G401 (cell line): ENCODE measurements around the gene SV2B. TPM values are rescaled to one million over a fixed set of nuclear protein-coding genes. Genes with fewer than 3 reads are reported as not detected.

Experiments
- DNase-seq: peaks from one replicate; pipeline ENCODE4 v3.0.0-alpha.2; 2015; ENCODE audit warnings: low spot score
- in situ Hi-C: cut with HindIII; loops from 2 replicates; pipeline ENCODE4 v1.10.0; 2016; ENCODE audit warnings: low sequenced_read_pairs, mixed read lengths
- total RNA-seq: library from RNA; depleted of rRNA; stranded (reverse); fragments of >200 nt; shearing (Covaris generic); gene quantifications from 2 replicates; pipeline ENCODE4 v1.2.3, GENCODE V29; 2014

SV2B gene
- total RNA-seq, 1 experiment from 2014 or later, result not detected

DNA sequence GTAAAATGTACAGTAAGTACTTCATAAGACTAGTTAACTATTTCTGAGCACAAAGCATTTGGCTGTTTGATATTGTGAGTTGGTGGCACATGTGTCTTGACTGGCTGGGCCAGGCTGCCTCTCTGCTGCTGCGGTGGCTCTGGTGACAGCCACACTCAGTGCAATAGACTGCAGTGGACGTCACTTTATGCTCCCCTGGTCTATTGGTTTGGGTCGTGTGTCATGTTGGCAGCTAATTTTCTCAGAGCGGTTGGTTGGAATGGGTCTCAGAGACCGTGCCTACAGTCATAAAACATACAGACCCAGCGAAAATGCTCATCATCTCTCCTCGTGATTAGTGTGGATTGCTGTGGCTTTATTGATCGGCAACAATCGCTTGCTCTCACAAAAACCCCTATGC, 71.3 kb downstream of the SV2B start:
- DNase-seq, result peak; percentile 62
- in situ Hi-C loops, result no loop called here

DNA sequence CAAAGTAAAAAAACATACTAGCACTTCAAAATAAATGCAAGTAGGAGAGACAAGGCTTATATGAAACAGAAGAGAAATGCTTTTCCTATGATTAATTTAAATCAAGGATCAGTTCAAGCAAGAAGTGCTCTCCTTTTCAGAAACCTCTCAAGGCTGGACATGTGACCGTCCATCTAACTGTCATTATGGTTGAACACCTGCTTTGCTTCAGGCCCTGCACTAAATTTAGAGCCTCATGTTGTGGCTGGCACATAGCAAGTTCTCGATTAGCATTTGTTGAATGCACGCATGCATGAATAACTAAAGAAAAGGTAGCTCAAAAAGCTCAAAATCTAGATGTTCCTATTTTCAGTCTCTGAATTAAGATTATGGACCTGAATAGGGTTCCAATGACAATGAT, 82.0 kb downstream of the SV2B start:
- DNase-seq, result peak; percentile 88

DNA sequence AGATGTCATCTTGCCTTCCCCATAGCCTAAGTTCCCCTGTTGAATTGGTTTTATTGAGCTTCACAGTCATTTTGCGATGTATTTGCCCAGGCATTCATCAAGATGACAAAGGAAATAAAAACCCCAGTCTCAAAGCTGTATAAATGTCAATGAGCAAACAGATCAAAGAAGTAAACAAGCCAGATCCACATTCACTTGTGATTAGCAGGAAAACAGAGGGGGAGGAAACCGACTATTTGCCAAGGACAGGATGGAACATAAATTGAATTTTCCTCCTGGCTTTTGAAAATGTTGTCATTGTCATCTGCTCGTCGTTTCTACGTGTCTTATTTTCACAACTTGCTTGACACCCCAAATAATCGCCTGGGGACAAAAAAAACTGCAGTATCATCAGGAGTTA, 83.5 kb downstream of the SV2B start:
- in situ Hi-C loops, result no loop called here
- DNase-seq, result peak; percentile 78

More for the DNA sequence above, 82.0 kb downstream of the SV2B start:
- in situ Hi-C loops, result no loop called here

DNA sequence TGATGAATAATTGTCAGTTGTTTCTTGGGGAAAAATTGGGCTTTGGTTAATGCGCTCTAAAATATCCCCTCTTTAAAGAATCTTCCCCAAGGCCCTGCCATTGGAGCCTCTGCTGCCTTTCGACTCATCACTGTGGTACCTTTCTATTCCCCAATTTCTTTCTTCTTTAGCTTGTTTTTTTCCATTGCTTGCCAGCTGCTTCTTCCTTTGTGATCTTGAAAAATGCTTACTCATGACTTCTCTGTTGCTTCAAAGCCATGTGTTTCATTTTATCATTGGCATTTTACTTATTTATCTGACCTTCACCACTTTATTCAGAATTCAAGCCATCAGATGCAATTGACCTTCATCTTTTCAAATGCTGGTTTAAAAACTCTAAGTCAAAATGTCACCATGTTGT, 84.4 kb downstream of the SV2B start:
- in situ Hi-C loops, result no loop called here
- DNase-seq, result peak; percentile 51

DNA sequence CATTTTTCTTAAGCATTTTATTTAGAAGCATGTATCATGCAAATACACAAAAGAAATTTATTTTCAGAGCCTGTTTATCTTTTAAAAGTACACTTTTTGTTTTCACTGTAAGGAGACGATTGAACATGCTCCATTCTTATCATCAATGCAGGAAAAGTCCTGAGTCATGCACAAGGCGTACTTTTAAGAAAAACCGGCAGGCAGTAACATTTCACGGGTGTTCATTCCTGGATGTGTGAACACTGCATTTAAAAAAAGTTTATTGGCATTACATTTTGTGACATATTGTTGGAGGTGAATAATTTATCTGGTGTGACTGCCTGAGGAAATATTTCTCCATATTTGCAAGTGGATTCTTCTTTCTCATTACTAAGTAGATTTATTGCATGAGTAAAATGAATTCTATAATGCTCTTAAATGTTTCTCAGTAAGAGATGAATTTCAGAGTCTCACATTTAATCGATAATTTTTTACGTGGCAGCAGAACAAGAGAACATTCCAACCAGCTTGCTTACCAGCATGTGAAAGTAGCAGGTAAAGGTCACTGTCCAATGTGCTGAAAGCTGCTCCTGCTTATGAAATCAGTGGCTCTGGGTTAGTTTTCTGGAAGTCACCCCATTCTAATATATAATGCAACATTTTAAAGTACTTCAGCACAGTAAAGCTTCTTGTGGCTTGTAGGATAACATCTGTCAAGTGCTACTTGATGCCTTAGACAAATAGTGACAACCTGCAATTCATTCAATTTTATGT, 87.0 kb downstream of the SV2B start:
- in situ Hi-C loops, result no loop called here
- DNase-seq, result peak; percentile 75

DNA sequence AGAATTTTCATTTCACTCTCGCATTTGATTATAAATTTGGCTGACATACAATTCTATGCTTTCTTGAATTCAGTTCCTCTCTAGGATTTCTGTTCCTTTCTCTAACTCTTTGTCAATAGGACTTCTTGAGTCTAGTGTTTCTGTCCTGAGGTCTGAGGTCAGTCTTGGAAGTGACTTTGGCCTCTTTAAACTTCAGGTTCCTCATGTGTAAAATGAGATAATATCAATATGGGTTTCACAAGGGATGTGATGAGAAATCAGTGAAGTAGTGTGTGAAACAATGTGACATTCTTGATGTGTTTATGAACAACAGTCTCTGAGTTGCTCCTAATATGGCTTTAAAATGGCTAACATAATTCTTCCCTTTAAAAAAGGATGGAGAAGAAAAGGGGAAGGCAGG, 92.2 kb downstream of the SV2B start:
- in situ Hi-C loops, result no loop called here
- no peak for DNase-seq

DNA sequence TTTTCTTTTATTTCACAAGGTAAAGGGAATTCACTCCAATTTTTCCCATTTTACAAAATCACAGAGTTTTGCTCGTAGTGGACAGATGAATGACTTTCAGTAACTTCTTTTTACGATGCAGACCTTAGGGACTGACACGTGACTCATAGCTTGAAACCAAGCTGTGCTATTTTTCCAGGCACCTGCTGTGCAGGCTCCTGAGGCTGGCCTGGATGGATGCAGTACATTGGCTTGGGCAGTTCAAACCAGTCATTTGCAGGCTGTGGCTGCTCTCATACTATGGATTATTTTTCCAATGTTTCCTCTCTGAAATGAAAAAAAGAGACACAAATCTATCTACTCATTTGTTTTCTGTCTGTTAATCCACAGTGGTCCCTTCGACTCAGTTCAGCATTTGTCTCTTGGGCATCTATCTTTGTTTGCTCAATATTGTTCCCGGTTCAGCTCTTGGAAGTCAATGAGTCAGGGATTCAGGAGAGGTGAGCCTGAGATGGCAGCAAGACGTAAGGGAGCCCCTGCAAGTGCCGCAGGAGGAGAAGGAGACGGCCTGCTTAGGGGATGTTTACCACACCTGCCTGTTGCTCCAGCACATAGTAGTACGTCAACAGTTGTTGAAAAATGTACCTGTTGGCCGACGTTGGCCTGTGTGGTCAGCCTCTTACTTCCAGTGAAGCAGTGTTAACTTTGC, 92.8 kb downstream of the SV2B start:
- in situ Hi-C loops, result no loop called here
- DNase-seq, result peak; percentile 84

DNA sequence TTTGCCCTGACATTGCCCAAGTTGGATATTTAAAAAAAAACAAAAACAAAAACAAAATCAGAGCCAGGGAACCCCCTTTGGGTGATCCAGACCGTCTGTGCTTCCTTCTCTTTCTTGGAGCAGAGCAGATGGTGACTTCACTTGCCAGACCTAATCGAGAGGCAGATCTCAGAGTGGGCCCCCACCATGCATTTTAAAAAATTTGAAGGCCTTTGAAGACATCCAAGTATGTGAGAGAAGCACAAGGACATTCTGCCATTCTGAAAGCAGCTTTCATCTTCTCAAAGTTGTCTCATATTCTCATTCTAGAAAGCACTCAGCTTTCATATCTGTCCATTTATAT, 93.3 kb downstream of the SV2B start:
- in situ Hi-C loops, result no loop called here
- DNase-seq, result peak; percentile 88

DNA sequence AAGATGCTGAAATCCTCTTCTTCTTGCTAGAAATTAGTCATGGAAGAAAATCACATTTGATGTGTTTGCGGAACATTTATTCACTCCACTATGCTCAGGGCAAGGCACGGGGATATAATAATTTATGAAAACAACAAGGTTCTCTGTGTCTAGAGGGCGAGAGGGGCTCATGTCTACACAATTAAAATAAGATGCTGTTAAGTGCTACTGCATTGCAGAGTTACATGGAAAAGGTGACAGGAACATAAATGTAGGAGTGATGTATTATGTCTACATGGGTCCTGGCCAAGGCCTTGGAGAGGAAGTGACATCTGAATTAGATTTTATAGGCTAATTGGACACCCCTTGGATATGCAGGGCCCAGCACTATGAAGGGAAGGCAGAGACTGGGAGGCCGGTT, 96.1 kb downstream of the SV2B start:
- no peak for DNase-seq
- in situ Hi-C loops, result no loop called here

DNA sequence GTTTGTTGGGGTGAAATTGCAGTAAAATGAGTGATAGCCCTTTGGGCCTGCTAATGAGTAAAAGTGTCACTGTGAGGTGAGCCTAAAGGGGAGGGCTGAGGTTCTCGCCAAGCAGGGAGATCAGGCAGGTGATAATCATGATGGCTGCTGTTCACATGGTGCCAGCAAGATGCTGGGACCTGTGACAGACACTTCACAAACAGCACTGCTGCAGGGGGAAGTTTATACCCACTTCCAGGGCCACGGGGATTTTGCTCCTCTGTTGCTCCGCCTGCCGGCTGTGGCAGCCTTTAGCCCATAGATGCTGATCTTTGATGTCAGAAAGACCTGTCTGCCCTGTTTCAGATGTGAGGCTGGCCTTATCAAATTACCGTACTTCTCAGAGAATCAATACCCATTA, 96.7 kb downstream of the SV2B start:
- peak; percentile 62 for DNase-seq
- in situ Hi-C loops, result no loop called here

DNA sequence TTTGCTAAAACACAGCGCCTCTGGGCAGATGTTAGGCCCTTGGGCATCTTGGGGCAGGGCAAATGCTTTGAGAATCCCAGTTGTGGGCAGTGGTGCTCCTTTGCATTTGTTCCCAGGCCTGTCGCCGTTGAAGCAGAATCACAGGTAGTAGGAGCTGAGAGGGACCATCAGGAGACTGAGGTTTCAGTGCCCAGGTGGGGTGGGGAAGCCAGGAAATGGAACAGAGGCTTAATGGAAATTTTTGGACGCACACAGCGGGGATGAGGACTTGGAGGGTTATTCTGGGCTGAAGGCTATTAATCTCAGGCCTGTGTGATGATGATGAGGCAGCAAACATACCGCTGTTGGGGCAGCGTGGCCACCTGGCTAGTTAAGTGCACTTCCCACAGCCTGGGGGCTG, 99.5 kb downstream of the SV2B start:
- peak; percentile 94 for DNase-seq
- in situ Hi-C loops, result no loop called here

DNA sequence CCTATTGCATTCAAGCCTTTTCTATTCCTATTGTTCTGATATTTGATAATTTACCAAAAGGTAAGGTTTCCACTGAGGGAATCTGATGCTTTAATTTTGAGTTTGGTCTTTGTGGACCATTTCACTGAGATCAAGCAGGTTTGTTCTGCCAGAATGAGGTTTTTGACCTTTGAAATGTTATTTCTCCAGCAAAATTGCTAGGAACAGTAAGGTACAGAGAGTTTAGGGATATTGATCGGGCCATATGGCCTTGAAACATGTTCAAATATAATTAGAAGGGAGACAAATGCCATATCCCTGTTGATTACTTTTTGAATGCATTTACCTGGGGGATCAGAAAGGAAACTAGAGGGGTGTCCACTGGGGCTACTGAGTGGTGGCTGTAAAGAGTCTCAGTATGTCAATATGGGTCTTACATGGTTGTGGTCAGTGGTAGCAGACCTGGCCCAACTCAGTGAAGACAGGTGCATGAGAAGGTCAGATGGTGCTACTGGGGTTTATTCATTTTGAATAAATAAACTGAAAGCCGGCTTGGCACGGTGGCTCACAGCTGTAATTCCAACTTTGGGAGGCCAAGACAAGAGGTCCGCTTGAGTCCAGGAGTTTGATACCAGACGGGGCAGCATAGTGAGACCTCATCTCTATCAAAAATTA, 100.2 kb downstream of the SV2B start:
- DNase-seq, result no peak
- in situ Hi-C loops, result no loop called here

DNA sequence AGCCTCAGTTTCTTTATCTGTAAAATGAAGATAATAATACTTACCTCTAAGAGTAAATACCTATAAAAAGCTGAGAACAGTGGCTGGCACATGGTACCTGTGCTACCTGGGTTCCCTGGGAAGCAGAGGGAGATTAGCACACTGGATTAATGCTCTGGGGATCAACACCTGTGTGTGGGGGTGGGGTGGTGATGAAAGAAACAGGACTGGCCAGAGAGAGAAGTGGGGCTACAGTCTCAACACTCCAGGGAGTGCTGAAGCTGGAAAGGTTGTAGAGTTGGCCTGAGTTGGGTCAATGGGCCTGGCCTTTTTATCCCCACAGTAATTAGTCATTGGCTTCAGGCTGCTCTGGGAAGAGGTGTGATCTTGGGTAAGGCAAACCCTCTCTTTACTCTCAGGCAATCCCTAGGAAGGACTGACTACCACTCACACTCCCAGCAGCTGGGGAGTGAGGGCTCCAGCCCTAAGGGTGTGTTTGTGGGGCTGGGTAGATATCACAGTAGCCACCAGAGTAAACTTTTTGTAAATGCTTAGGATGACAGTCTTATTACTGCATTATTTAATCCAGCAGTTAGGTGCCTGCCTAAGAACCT, 102.5 kb downstream of the SV2B start:
- in situ Hi-C loops, result no loop called here
- DNase-seq, result no peak

DNA sequence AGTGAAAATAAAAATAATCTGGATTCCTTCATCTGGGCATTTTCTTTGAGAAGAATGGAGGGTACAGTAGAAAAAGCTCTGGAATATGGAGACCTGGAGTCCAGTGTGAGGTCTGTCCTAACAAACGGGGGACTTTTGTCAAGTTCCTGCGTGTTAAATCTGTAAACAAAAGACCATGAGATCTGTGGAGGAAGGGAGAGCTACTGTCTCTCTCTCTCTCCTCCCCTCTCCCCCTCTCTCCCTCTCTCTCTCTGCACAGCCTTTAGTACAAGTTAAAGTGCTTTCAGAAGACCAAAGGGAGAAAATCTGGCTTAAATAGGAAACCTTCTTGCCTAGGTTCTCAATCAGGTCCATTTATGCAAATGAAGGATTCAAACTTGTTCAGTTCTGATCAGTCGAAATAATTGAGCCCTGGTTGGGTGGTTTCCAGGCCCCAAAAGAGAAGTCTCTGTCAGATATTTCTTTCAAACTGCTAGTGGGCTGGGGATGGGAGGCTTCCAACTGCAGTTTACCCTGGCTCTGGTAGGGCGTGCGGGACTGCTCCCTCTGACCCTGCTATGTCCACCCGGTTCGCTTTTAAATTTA, 103.7 kb downstream of the SV2B start:
- in situ Hi-C loops, result no loop called here
- peak; percentile 45 for DNase-seq

DNA sequence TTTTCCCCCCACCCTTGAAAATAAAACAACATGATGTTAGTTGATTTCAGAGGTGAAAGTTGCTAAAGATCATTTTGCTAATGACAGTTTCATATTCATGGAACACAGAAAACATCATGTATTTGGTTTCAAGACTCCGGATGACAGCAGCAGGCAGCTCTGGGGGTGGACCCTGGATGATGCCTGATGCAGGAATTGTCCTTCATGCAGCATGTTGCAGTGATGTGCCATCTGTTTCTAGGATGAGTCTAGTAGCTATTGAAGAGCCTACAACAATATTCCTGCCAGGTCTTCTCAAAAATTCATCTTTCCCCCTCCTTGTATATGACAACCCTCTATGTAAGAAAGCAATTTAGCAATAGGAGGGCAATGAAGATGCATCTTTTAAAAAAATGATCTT, 108.3 kb downstream of the SV2B start:
- in situ Hi-C loops, result no loop called here

DNA sequence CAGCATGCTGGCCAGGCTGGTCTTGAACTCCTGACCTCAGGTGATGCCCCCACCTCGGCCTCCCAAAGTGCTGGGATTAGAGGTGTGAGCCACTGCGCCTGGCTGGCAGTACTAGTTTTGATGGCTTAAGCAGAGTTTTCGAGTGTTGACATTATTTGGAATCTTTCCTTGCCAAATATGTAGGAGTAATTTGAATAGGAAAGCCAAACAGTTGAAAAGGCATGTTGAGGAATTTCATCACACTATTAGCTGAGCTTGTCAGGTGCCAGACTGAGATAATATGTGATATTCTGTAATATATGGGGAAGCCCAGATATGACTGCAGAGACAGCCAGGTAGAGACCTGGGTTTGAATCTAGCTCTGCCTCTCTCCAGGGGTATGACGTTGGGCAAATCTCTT, 109.3 kb downstream of the SV2B start:
- no peak for DNase-seq
- in situ Hi-C loops, result no loop called here

More for the DNA sequence above, 108.3 kb downstream of the SV2B start:
- DNase-seq, result peak; percentile 90

DNA sequence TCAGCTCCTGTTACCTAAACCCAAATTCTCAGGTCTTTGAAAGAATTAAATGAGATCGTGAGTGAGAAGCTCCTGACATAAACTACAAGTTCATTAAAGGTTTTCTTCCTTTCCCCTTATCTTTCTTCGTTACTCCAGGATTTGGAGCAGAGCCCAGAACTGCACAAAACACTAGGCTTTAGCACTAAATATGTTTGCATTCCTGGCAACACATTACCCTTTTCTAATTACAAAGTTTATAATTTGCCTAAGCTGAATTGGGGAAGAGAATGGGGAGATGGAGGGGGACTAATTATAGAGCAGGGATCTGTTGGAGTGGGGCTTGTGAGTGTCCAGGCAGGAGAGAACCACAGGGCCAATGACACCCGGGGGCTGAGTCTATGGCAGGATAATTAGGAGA, 109.7 kb downstream of the SV2B start:
- in situ Hi-C loops, result no loop called here
- no peak for DNase-seq

DNA sequence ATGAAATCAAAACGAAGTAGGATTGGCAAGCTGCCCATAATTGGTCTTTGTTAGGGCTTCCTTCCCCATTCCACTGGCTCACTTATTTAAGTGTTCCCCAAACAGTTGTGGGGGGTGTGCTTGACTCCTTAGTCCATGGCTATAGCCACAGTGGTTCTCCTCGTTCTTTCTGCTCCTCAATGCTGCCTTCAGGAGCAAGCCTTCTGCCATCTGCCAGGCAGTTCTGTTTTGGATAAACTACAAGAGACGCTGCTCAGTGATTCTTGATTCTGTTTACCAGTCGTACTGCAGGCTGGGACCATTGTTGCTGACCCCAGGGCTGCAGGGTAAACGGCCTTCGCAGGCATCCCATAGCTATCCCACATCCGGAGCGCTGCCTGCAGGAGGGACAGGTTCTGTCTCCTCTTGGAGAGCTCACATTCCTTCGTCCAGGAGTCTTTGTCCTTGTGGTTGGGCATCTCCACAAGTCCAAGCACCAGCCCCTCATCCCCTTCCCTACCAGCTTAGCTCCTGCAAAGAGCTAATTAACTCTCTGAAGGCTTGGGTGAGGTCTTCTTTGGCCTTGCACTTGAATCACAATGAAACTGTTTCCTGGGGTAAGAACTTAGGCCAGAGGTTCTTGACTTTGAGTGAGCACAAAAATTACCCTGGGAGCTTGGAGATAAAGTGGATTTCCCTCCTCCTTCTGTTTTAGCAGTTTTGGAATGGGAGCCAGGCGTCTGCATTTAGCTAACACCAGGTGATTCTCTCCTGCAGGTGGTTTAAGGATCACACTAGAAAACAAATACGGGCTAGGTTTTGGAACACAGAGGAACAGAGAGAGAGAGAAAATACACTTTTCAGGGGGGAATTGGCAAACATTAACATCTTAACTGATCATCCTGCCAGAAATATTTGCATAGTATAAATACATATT, 114.9 kb downstream of the SV2B start:
- peak; percentile 88 for DNase-seq
- in situ Hi-C loops, result no loop called here

DNA sequence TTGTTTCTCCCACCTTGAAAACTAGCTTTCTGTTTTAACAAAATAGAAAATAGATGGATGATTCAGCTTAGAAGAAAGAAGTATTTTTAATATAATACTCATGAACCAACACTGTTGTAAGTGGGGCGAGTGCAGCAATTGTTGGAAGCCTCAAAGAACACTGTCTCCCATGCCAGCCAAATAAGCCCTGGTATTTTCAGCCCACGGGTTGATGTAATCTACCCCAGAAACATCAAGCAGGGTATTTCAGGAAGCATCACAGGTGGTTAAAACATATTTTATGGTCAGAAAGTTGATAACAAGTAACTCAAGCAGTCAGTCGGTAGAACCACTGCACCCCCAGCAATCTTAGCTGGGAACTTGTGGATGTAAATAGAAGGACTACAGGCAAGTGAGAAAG, 115.9 kb downstream of the SV2B start:
- DNase-seq, result peak; percentile 73
- in situ Hi-C loops, result no loop called here
